ENCODE measurements around the gene GRB2.

- no peak for TF ChIP-seq POLR2AphosphoS5 (IDR thresholded peaks at IDR 0.05; ENCODE audit: low read depth)
- TF ChIP-seq, protein P1, sequence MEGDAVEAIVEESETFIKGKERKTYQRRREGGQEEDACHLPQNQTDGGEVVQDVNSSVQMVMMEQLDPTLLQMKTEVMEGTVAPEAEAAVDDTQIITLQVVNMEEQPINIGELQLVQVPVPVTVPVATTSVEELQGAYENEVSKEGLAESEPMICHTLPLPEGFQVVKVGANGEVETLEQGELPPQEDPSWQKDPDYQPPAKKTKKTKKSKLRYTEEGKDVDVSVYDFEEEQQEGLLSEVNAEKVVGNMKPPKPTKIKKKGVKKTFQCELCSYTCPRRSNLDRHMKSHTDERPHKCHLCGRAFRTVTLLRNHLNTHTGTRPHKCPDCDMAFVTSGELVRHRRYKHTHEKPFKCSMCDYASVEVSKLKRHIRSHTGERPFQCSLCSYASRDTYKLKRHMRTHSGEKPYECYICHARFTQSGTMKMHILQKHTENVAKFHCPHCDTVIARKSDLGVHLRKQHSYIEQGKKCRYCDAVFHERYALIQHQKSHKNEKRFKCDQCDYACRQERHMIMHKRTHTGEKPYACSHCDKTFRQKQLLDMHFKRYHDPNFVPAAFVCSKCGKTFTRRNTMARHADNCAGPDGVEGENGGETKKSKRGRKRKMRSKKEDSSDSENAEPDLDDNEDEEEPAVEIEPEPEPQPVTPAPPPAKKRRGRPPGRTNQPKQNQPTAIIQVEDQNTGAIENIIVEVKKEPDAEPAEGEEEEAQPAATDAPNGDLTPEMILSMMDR (conservative IDR thresholded peaks at IDR 0.05; ENCODE audit: low read depth in 2 of 2): no peak
- TF ChIP-seq EZH2 (IDR thresholded peaks at IDR 0.05; ENCODE audit: low read depth, unreplicated experiment): no peak
- TF ChIP-seq EZH2phosphoT487 (IDR thresholded peaks at IDR 0.05; ENCODE audit: unreplicated experiment): no peak
Observed at GRCh38 chr17:75380750-75381149, 24.7 kb downstream of the GRB2 start.

Measured in GM23338 (cell line).